GM19035 (cell line): ENCODE data around the gene PRDM16.

Source experiments
- ATAC-seq: cut with Tn5 transposase; IDR thresholded peaks from one replicate; pipeline ENCODE4 v1.9.1; 2021; ENCODE audit not compliant: unreplicated experiment

PRDM16 gene

GRCh38 chr1:3363756-3364155 is 294.8 kb downstream of the PRDM16 start:
- no peak for ATAC-seq

DNA sequence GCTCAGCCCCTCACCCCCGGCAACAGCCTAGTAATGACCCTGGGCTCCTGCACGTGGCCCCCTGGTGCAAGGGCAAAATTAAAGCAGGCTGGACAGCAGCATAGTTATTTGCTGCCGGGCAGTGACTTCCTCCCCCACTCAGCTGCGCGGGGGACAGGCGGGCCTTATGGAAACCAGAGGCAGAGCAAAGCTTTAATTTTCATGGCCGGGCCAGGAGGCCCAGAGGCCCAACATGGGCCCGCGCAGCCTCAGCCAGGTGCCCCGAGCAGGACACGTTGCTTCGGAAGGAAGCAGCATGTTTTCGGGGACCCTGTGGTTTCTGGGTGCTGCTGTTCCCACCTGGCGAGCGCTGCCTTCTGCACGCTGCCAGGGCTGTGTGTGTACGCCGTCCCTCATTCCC is 295.5 kb downstream of the PRDM16 start:
- no peak for ATAC-seq

DNA sequence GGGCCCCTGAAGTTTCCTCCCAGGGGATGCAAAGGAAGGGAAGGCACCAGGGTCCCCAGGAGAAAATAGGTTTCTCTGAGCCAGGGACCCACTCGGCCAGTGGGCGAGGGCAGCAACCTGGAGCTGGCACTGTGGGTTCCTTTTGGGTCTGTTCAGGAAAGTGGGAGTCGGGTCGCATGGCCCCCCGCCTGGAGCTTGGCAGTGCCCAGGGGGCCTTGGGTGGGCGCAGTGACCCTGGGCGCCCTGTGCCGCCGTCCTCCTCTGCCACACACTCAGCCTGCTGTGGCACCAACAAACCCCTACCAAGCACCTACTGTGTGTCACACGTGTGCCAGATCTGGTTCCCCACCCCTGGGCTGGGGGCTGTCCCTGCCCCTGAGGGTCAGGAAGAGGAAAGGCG is 296.0 kb downstream of the PRDM16 start:
- ATAC-seq, result no peak

DNA sequence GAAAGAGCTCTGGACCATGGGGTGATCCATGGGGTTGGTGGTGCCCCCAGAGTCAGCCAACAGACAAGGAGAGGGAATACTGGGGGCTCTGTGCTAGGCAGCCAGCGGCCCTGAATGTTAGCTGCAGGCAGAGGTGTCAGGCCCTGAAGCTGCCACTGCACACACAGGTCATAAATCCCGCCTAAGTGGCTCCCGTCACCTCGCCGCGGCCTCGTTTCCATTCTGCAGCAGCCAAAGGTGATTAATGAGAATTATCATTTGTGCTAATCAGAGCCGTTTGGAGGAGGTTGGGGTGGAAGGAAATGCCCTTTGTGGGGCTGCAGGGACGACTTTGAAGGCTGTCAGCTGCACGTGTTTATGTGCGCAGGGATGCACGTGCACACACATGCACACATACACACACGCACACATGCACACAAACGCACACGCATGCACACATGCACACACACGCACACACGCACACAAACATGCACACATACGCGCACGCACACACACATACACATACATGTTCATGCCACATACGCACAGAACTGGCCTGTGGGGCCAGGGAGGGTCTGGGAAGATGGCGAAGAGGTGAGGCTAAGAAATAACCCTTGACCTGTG is 296.6 kb downstream of the PRDM16 start:
- ATAC-seq, result no peak

DNA sequence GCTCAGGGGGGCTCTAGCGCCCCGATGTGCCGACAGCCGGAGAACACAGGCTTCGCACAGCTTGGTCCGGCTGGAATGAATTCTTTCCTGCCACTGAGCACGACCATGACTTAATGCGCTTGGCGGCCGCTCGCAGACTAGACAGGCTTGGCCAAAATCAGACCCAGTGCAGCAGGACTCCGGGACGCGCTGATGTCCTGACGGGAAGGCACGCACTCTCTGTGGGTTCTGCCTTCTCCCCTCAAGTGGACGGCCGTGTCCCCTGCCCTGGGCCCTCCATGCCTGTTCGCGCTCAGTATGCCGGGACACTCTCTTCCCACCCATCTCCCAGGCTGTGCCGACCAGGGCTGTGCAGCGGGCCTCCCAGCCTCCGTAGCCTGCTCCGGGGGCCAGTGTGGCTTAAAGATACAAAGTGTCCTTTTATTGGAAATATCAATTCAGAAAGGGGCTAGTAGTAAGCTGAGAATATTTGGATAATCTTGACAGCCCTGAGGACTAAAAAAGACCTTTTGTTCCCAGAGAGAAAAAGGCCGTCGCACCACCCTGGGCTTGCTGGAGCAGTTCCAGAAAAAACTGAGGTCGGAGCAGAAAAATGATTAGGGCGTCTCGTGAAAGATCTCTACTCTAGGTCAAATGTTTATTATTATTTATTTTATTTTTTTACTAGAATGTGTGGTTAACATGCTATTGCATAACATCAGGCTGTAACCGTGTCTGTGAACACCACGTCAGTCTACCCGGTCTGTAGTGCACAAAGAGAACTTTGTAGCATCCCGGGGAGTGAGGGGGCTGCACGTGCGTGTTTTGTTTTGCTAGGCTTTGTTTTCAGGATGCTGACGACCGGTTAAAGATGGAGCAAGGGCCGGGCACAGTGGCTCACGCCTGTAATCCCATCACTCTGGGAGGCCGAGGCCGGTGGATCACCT is 297.4 kb downstream of the PRDM16 start:
- no peak for ATAC-seq

- no peak for ATAC-seq
These were observed 298.4 kb downstream of the PRDM16 start for GRCh38 chr1:3367376-3367775.

GRCh38 chr1:3368059-3368458 is 299.1 kb downstream of the PRDM16 start:
- ATAC-seq, result no peak

DNA sequence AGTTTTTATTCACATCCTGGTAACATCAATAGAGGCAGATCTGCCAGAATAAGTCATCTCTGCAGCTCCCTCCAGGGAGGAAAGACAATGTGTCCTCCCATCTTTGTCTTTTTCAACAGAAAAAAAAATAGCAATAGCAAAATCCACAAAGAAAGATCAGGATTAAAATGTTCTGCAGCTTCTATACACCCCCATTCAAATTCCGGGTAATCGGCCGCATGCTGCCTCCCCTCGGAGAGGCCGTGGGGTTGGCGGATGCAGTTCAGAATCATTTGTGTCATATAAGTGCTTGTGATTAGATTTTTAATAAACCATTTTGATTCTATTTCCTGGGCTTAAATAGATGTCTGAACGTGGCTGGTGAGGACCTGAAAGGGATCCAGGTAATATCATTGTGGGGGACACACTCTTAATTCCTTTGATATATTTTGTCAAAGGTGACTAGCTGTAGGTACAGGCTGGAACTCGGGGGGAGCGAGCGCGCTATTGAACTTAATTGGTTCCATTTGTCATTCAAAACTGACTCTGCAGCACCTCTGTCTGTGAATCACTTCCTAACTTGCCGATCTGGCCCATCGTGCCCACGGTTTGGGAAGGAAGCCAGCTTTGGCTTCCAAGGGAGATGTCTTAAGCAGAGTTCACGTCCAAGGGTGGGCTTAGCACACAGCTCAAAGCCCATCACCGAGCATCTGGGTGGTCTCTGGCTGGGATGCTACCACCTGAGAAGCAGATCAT is 299.9 kb downstream of the PRDM16 start:
- ATAC-seq, result no peak

- ATAC-seq, result no peak
These were observed 300.6 kb downstream of the PRDM16 start for GRCh38 chr1:3369446-3370076.

DNA sequence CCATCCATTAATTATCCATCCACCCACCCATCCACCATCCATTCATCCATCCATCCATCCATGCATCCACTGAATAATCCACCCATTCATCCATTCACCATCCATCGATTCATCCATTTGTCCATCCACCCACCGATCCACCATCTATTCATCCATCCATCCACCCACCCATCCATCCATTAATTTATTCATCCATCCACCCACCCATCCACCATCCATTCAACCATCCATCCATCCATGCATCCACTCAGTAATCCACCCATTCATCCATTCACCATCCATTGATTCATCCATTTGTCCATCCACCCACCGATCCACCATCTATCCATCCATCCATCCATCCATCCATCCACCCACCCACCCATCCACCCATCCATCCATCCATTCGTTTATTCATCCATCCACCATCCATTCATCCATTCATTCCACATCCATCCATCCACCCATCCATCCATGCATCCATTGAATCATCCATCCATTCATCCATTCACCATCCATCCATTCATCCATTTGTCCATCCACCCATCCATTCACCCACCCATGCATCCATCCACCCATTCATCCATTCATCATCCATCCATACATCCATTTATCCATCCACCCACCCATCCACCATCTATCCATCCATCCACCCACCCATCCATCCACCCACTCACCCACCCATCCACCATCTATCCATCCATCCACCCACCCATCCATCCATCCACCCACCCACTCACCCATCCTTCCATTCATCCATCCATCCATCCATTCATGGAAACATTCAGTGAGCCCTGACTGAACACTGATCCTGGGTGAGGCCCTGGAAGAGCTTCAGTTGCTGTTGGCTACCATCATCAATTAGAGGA is 302.1 kb downstream of the PRDM16 start:
- ATAC-seq, result no peak

GRCh38 chr1:3372317-3372716 is 303.3 kb downstream of the PRDM16 start:
- ATAC-seq, result no peak

GRCh38 chr1:3373175-3373574 is 304.2 kb downstream of the PRDM16 start:
- ATAC-seq, result no peak

DNA sequence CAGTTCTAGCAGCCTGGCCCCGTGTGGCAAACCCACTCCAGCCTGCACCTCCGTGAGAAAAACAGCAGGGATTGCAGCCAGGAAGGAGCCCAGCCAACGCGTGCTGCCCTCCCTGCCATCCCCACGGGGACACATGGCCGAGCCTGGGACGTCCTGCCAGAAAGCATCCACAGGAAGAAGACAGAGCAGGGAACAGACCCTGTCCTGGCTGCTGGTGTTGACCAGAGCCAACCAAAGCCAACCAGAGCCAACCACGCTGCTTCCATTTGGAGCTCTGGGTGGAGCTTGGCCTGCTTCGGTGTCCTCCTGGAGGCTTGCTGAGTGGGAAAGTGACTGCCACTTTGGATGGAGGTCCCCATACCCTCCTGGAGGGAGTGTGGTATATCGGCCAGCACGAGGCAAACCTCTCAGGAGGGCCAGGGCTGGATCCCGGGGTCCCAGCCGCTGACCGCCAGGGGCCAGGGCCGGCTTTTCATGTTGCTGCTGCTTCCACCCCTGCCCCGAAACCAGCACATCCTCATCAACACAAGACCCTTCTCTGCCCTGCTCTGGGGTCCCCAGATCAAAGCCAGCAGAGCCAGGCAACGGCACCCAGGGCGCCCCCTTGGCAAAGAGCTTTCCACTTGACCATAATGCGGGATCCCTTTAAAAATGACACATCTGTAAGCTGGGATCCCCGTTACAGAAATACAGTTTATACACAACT is 304.9 kb downstream of the PRDM16 start:
- no peak for ATAC-seq

- ATAC-seq, result no peak
These were observed 306.2 kb downstream of the PRDM16 start for GRCh38 chr1:3375245-3375644.

- no peak for ATAC-seq
These were observed 308.2 kb downstream of the PRDM16 start for GRCh38 chr1:3377166-3377565.

- ATAC-seq, result no peak
These were observed 308.7 kb downstream of the PRDM16 start for GRCh38 chr1:3377604-3378279.

- ATAC-seq, result no peak
These were observed 309.6 kb downstream of the PRDM16 start for GRCh38 chr1:3378411-3379208.

DNA sequence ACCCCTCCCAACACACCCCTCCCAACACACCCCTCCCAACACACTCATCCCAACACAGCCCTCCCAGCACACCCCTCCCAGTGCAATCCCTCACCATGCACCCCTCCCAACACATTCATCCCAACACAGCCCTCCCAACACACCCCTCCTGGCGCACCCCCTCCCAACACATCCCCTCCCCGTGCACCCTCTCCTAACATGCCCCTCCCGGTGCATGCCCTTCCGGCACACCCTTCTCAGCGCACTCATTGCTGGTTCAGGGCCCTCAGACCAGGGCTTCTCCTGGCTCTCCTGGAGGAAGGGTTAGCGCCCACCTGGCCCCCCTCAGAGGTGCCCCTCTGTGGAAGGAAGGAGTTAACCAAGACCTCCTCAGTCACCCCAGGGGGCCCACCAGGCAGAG is 310.9 kb downstream of the PRDM16 start:
- no peak for ATAC-seq
